GM19468 (cell line): ENCODE results near the gene DSN1.

ENCODE experiments used
- ATAC-seq: cut with Tn5 transposase; IDR thresholded peaks from one replicate; pipeline ENCODE4 v1.9.1; 2021; ENCODE audit warnings: mild to moderate bottlenecking, moderate library complexity, moderate number of reproducible peaks; ENCODE audit not compliant: unreplicated experiment; ENCODE audit errors: extremely low read depth

DSN1 gene

DNA sequence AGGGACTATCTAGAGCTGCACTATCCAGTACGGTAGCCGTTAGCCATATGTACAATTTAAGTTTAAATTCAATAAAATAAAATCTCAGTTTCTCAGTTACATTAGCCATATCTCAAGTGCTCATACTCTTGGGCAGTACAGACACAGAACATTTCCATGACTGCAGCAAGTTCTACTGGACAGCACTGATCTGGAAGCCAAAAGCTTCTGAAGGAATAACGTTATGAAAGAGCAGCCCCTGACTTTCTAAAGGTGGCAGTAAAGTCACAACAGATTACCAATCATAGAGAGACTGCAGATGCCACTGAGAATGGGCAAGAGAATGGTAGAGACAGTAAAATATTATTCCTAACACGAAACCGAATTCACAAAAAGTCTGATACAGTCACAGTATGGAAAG is 64.4 kb downstream of the DSN1 start:
- ATAC-seq = no peak

DNA sequence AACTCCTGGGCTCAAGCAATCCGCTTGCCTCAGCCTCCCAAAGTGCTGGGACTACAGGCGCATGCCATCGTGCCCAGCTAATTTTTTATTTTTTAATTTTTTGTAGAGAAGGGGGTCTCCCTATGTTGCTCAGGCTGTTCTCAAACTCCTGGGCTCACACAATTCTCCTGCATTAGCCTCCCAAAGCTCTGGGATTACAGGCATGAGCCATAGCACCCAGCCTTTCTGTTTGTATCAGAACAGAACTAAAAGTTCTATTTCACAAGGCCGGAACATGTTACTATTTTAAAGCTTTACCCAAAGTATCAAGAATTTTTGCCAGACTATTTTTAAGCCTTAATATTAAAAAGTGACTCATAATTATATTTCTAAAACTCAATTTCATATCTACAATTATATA is 70.0 kb downstream of the DSN1 start:
- no peak for ATAC-seq
